Measurements from ENCODE around the gene MAEA. TPM values are rescaled to one million over a fixed set of nuclear protein-coding genes. Genes with fewer than 3 reads are reported as not detected.

MAEA gene
- polyA plus RNA-seq, 2 donors = 43.3 to 54.3 TPM

GRCh38 chr4:1244978-1245471 is 44.7 kb upstream of the MAEA start:
- WGBS, 2 donors = 62 to 72% methylated on average over 19 of the region's 19 CpGs
- H3K4me3 ChIP-seq (ENCODE audit: low read depth in 1 of 2, low read length in 2 of 2) = no peak overlapping the region
- no peaks in the 10 kb centered on the region for H3K9me3 ChIP-seq (ENCODE audit: control insufficient read depth in 2 of 2, insufficient read depth in 1 of 2, low read depth in 1 of 2, low read length in 1 of 2)
- H3K36me3 ChIP-seq (ENCODE audit: control insufficient read depth in 2 of 2, insufficient read depth in 2 of 2, low read length in 1 of 2) = peaks cover 0 to 11% of the 10 kb centered on the region in 2 donors
- no peaks in the 10 kb centered on the region for H3K27me3 ChIP-seq (ENCODE audit: control insufficient read depth in 1 of 2, insufficient read depth in 2 of 2, low read length in 2 of 2)
- no peak overlapping the region for H3K27ac ChIP-seq (ENCODE audit: low read depth in 2 of 2, low read length in 1 of 2)
- peaks cover 16 to 53% of the 10 kb centered on the region in 2 donors for H3K4me1 ChIP-seq (ENCODE audit: control insufficient read depth in 2 of 2, insufficient read depth in 2 of 2, low read length in 1 of 2)

GRCh38 chr4:1245481-1246051 is 44.1 kb upstream of the MAEA start:
- Histone ChIP-seq H3K36me3 (ENCODE audit: control insufficient read depth in 2 of 2, insufficient read depth in 2 of 2, low read length in 1 of 2) (peaks cover 0 to 9% of the 10 kb centered on the region in 2 donors), H3K9me3 (ENCODE audit: control insufficient read depth in 2 of 2, insufficient read depth in 1 of 2, low read depth in 1 of 2, low read length in 1 of 2) (peaks cover 0 to 2% of the 10 kb centered on the region in 2 donors), H3K27me3 (ENCODE audit: control insufficient read depth in 1 of 2, insufficient read depth in 2 of 2, low read length in 2 of 2) (no peaks in the 10 kb centered on the region), H3K27ac (ENCODE audit: low read depth in 2 of 2, low read length in 1 of 2) (no peak overlapping the region), H3K4me3 (ENCODE audit: low read depth in 1 of 2, low read length in 2 of 2) (peak overlapping the region in 1 of 2 donors; percentile 4), H3K4me1 (ENCODE audit: control insufficient read depth in 2 of 2, insufficient read depth in 2 of 2, low read length in 1 of 2) (peaks cover 21 to 58% of the 10 kb centered on the region in 2 donors)
- WGBS, 2 donors = 63 to 75% methylated on average over 25 to 26 of the region's 26 CpGs

- 40 to 43% methylated on average over 24 of the region's 24 CpGs for WGBS, 2 donors
- H3K9me3 ChIP-seq (ENCODE audit: control insufficient read depth in 2 of 2, insufficient read depth in 1 of 2, low read depth in 1 of 2, low read length in 1 of 2) = peaks cover 0 to 9% of the 10 kb centered on the region in 2 donors
- peaks cover 22 to 65% of the 10 kb centered on the region in 2 donors for H3K4me1 ChIP-seq (ENCODE audit: control insufficient read depth in 2 of 2, insufficient read depth in 2 of 2, low read length in 1 of 2)
- peak overlapping the region in 1 of 2 donors; percentile 80 for H3K4me3 ChIP-seq (ENCODE audit: low read depth in 1 of 2, low read length in 2 of 2)
- H3K27ac ChIP-seq (ENCODE audit: low read depth in 2 of 2, low read length in 1 of 2) = peak overlapping the region; percentile 50 to 96
- peaks cover 0 to 10% of the 10 kb centered on the region in 2 donors for H3K36me3 ChIP-seq (ENCODE audit: control insufficient read depth in 2 of 2, insufficient read depth in 2 of 2, low read length in 1 of 2)
- H3K27me3 ChIP-seq (ENCODE audit: control insufficient read depth in 1 of 2, insufficient read depth in 2 of 2, low read length in 2 of 2) = no peaks in the 10 kb centered on the region
Observed at GRCh38 chr4:1246111-1246881, 43.4 kb upstream of the MAEA start.

GRCh38 chr4:1246901-1247863 is 42.5 kb upstream of the MAEA start:
- Histone ChIP-seq H3K36me3 (ENCODE audit: control insufficient read depth in 2 of 2, insufficient read depth in 2 of 2, low read length in 1 of 2) (peaks cover 0 to 9% of the 10 kb centered on the region in 2 donors), H3K4me1 (ENCODE audit: control insufficient read depth in 2 of 2, insufficient read depth in 2 of 2, low read length in 1 of 2) (peaks cover 22 to 59% of the 10 kb centered on the region in 2 donors), H3K4me3 (ENCODE audit: low read depth in 1 of 2, low read length in 2 of 2) (peak overlapping the region; percentile 75 to 80), H3K27me3 (ENCODE audit: control insufficient read depth in 1 of 2, insufficient read depth in 2 of 2, low read length in 2 of 2) (no peaks in the 10 kb centered on the region), H3K9me3 (ENCODE audit: control insufficient read depth in 2 of 2, insufficient read depth in 1 of 2, low read depth in 1 of 2, low read length in 1 of 2) (peaks cover 0 to 10% of the 10 kb centered on the region in 2 donors), H3K27ac (ENCODE audit: low read depth in 2 of 2, low read length in 1 of 2) (peak overlapping the region; percentile 96 to 99)
- 5 to 7% methylated on average over 48 of the region's 48 CpGs for WGBS, 2 donors

GRCh38 chr4:1247864-1248244 is 41.8 kb upstream of the MAEA start:
- Histone ChIP-seq H3K27ac (ENCODE audit: low read depth in 2 of 2, low read length in 1 of 2) (peak overlapping the region; percentile 96 to 99), H3K4me3 (ENCODE audit: low read depth in 1 of 2, low read length in 2 of 2) (peak overlapping the region; percentile 75 to 80), H3K9me3 (ENCODE audit: control insufficient read depth in 2 of 2, insufficient read depth in 1 of 2, low read depth in 1 of 2, low read length in 1 of 2) (peaks cover 0 to 10% of the 10 kb centered on the region in 2 donors), H3K27me3 (ENCODE audit: control insufficient read depth in 1 of 2, insufficient read depth in 2 of 2, low read length in 2 of 2) (no peaks in the 10 kb centered on the region), H3K4me1 (ENCODE audit: control insufficient read depth in 2 of 2, insufficient read depth in 2 of 2, low read length in 1 of 2) (peaks cover 22 to 54% of the 10 kb centered on the region in 2 donors), H3K36me3 (ENCODE audit: control insufficient read depth in 2 of 2, insufficient read depth in 2 of 2, low read length in 1 of 2) (peaks cover 0 to 9% of the 10 kb centered on the region in 2 donors)
- WGBS, 2 donors = 0% methylated on average over 34 to 40 of the region's 40 CpGs

- Histone ChIP-seq H3K9me3 (ENCODE audit: control insufficient read depth in 2 of 2, insufficient read depth in 1 of 2, low read depth in 1 of 2, low read length in 1 of 2) (peaks cover 0 to 10% of the 10 kb centered on the region in 2 donors), H3K36me3 (ENCODE audit: control insufficient read depth in 2 of 2, insufficient read depth in 2 of 2, low read length in 1 of 2) (peaks cover 0 to 9% of the 10 kb centered on the region in 2 donors), H3K4me1 (ENCODE audit: control insufficient read depth in 2 of 2, insufficient read depth in 2 of 2, low read length in 1 of 2) (peaks cover 22 to 50% of the 10 kb centered on the region in 2 donors), H3K4me3 (ENCODE audit: low read depth in 1 of 2, low read length in 2 of 2) (peak within 1 kb of the TSS; percentile 80 to 85), H3K27ac (ENCODE audit: low read depth in 2 of 2, low read length in 1 of 2) (peak within 1 kb of the TSS; percentile 99), H3K27me3 (ENCODE audit: control insufficient read depth in 1 of 2, insufficient read depth in 2 of 2, low read length in 2 of 2) (no peaks in the 10 kb centered on the region)
- WGBS, 2 donors = 1% methylated on average over 63 to 163 of the region's 163 CpGs
Observed at GRCh38 chr4:1248245-1249147, 41.2 kb upstream of the MAEA start, which contains the start of gene CTBP1. Gene CTBP1, minus strand, starts transcription at chr4:1249130. Its CDS starts 7,799 bp downstream, at chr4:1241331.

- peak overlapping the region; percentile 80 to 85 for H3K4me3 ChIP-seq (ENCODE audit: low read depth in 1 of 2, low read length in 2 of 2)
- 0% methylated on average over 42 to 86 of the region's 86 CpGs for WGBS, 2 donors
- H3K27ac ChIP-seq (ENCODE audit: low read depth in 2 of 2, low read length in 1 of 2) = peak overlapping the region; percentile 99
- H3K4me1 ChIP-seq (ENCODE audit: control insufficient read depth in 2 of 2, insufficient read depth in 2 of 2, low read length in 1 of 2) = peaks cover 22 to 46% of the 10 kb centered on the region in 2 donors
- H3K36me3 ChIP-seq (ENCODE audit: control insufficient read depth in 2 of 2, insufficient read depth in 2 of 2, low read length in 1 of 2) = peaks cover 0 to 9% of the 10 kb centered on the region in 2 donors
- no peaks in the 10 kb centered on the region for H3K27me3 ChIP-seq (ENCODE audit: control insufficient read depth in 1 of 2, insufficient read depth in 2 of 2, low read length in 2 of 2)
- peaks cover 0 to 10% of the 10 kb centered on the region in 2 donors for H3K9me3 ChIP-seq (ENCODE audit: control insufficient read depth in 2 of 2, insufficient read depth in 1 of 2, low read depth in 1 of 2, low read length in 1 of 2)
Observed at GRCh38 chr4:1249148-1249730, 40.5 kb upstream of the MAEA start.

Measured in esophagus (tissue), 2 donors.